Vagina (tissue), 2 donors: Measurements from ENCODE around the gene IREB2.

Experiments
- POLR2A ChIP-seq, 2 donors: fragments of 450-650 bp; IDR thresholded peaks; one replicate each; pipeline ENCODE4 v1.6.1; 2017; ENCODE audit warnings: antibody characterized with exemption in 2 of 2, mild to moderate bottlenecking in 2 of 2, moderate library complexity in 2 of 2
- POLR2AphosphoS5 ChIP-seq, 2 donors: sonication (generic); formaldehyde crosslinking; IDR thresholded peaks; one replicate each; pipeline ENCODE4 v1.9.0; 2017; ENCODE audit warnings: antibody characterized with exemption in 2 of 2, mild to moderate bottlenecking in 2 of 2, low read depth in 1 of 2; ENCODE audit not compliant: insufficient read depth in 1 of 2
- TF ChIP-seq, protein P1 (sequence below), 3 experiments: fragments of 450-650 bp in 2 of 3; fragments of 200-600 bp in 1 of 3; sonication (generic) in 1 of 3; IDR thresholded peaks; one replicate each; pipeline ENCODE4 v1.5.1; 2017 to 2019; ENCODE audit warnings: antibody characterized with exemption in 3 of 3, mild to moderate bottlenecking in 2 of 3, moderate library complexity in 2 of 3

DNA sequence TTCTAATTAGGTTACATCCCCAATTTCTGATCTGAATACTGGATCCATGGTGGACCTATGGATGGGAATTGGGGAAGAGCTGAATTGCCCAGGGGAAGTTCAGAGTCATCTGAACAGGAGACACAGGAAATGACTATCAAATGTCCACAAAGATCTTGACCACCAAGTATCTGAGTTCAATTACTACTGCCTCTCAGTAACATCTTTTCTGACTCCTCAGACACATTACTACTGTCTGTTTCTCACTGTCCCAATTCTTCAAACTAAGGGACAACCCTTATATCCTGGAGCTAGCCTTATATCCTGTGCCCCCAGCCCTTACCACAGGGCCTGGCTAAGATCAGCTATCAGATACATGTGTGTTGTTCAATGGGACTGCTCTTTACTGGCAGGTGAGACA lies 10.1 kb upstream of the IREB2 start:
- TF ChIP-seq POLR2A (IDR thresholded peaks at IDR 0.05) (no peak), POLR2AphosphoS5 (IDR thresholded peaks at IDR 0.05; ENCODE audit: insufficient read depth in 1 of 2, low read depth in 1 of 2) (no peak)
- TF ChIP-seq, protein P1, sequence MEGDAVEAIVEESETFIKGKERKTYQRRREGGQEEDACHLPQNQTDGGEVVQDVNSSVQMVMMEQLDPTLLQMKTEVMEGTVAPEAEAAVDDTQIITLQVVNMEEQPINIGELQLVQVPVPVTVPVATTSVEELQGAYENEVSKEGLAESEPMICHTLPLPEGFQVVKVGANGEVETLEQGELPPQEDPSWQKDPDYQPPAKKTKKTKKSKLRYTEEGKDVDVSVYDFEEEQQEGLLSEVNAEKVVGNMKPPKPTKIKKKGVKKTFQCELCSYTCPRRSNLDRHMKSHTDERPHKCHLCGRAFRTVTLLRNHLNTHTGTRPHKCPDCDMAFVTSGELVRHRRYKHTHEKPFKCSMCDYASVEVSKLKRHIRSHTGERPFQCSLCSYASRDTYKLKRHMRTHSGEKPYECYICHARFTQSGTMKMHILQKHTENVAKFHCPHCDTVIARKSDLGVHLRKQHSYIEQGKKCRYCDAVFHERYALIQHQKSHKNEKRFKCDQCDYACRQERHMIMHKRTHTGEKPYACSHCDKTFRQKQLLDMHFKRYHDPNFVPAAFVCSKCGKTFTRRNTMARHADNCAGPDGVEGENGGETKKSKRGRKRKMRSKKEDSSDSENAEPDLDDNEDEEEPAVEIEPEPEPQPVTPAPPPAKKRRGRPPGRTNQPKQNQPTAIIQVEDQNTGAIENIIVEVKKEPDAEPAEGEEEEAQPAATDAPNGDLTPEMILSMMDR (IDR thresholded peaks at IDR 0.05): no peak
